GM21619 (cell line): Measurements from ENCODE around the gene TMEM63B.
"Not testable (repeated sequence)": the region's sequence is repeated elsewhere in the genome, so short reads cannot be mapped to it uniquely, and the experiment has no call there.

Experiments used
- ATAC-seq: cut with Tn5 transposase; IDR thresholded peaks from one replicate; pipeline ENCODE4 v1.9.1; 2021; ENCODE audit not compliant: unreplicated experiment

TMEM63B gene

DNA sequence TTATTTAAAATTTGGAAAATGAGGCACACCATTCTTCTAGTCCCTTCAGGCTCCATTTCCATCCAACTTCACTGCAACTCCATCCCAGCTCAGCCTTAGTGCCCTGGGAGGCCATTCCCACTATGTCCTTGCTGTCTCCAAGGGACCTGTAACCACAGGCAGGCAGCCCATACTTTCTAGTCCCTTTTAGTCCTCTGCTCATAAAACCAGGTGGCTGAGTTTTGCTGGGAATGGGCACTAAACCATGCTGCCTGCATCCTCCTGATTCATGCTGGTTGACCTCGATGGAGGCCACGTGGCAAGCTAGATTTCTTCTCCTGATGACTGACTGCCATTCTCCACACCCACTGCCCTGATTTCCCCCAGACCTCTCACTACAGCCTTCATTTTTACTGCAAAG, 61.9 kb downstream of the TMEM63B start:
- ATAC-seq = no peak

DNA sequence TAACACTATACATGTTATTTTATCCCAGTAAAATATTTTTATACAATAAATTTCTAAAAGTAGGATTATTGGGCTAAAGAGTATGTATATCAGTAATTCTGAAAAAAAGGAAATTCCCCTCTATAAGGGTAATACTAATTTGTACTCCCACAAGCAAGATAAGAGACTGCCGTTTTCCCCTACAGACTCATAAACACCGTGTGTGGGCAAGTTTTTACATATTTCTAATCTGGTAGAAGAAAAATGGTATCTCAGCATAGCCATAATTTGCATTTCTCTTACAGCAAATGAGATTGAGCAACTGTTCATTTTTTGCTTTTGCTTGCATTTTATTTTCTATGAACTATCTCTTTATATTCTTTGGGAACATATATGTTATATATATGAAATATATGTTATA, 63.4 kb downstream of the TMEM63B start:
- ATAC-seq = peak; percentile 75

DNA sequence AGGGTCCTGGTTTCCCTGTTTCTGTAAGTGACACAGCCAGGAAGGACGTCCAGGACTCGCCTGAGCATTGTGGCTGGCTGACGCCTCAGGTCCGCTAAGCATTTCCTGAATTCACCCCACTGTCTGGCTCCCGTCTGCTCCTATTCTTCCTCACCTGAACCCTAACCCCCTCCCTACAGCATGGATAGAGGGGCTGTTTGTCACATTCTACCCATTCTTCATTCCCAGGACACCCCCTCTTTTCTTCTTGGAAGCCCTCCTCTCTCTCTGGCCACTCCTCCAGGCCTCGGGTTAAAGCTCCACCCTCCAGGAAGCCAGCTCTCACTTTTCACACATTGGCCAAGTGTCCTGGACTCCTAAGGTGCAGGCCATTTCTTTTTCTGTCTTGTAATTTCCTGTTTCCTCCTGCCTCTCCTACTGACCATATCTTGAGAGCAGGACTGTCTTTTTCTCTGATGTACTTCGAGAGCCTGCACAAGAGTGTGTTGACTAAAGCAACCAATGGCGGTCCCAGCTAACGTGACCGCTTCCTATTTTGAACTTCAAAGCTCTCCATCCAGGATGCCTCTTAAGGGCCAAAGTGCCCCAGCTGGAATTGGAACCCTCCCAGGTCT, 65.2 kb downstream of the TMEM63B start:
- no peak for ATAC-seq

DNA sequence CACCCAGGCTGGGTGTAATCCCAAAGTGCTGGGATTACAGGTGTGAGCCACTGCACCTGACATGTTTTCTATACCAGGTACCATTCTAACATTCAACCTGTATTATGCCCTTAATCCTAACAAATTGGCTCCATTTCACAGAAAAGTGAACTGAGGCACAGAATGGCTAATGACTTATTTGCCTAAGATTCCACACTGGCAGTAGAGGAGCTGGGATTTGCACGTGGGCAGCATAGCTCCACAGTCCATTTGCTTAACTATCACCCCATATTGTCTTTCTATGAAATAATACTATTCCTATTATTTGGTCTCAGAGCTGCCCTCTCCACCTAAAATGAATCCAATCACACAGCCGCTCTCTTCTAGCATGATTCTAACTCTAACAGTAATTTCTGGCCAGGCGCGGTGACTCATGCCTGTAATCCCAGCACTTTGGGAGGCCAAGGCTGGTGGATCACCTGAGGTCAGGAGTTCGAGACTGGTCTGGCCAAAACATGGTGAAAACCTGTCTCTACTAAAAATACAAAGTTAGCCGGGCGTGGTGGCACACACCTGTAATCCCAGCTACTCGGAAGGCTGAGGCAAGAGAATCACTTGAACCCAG, 66.1 kb downstream of the TMEM63B start:
- no peak for ATAC-seq

DNA sequence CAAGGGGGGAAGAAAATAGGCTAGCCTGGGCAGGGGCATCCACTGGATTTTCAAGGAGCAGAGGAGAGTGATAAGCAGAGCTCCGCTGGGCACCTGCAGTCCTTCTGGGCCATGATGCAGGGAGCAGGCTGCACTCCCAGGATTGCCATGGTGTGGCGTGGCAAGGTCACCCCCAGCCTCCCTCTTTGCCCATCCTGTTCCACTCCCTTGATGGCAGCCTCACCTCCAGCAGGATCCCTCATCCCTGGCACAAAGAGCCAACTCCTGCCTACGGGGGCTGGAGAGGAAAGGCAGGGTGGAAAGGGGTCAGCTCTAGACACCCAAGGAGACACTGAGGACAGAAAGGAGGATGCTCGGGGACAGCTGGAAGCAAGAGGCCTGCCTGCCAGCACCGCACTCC, 67.0 kb downstream of the TMEM63B start:
- no peak for ATAC-seq

DNA sequence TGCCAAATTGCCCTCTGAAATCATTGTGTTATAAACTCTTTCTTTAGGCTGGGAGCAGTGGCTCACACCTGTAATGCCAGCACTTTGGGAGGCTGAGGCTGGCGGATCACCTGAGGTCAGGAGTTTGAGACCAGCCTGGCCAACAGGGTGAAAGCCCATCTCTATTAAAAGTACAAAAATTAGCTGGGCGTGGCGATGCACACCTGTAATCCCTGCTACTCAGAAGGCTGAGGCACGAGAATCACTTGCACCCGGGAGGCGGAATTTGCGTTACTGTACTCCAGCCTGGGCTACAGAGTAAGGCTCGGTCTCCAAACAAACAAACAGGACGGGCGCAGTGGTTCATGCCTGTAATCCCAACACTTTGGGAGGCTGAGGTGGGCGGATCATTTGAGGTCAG, 69.0 kb downstream of the TMEM63B start:
- ATAC-seq = not testable (repeated sequence)

DNA sequence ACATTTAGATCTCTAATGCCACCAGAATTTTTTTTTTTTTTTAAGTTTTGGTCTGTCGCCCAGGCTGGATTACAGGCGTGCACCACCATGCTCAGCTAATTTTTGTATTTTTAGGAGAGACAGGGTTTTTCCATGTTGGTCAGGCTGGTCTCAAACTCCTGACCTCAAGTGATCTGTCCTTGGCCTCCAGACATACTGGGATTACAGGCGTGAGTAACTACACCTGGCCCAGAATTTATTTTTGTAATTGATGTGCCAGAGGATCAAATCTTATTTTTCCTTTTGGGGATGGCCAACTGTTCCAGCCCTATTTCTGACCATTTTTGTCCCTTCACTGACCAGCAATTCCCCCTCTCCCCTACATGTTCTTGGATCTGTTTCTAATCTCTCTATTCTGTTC, 71.3 kb downstream of the TMEM63B start:
- no peak for ATAC-seq

DNA sequence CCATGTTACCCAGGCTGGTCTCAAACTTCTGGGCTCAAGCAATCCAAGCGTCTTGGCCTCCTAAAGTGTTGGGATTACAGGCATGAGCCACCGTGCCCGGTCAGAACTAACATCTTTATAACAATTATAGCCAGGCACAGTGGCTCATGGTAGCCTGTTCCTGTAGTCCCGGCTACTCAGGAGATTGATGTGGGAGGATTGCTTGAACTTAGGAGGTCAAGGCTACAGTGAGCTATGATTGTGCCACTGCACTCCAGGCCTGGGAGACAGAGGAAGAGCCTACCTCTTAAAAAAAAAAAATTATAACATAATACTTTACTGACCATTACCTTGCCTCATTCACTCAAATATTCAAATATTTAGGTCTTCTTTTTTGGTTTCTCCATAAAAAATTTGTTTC, 72.5 kb downstream of the TMEM63B start:
- ATAC-seq = no peak

DNA sequence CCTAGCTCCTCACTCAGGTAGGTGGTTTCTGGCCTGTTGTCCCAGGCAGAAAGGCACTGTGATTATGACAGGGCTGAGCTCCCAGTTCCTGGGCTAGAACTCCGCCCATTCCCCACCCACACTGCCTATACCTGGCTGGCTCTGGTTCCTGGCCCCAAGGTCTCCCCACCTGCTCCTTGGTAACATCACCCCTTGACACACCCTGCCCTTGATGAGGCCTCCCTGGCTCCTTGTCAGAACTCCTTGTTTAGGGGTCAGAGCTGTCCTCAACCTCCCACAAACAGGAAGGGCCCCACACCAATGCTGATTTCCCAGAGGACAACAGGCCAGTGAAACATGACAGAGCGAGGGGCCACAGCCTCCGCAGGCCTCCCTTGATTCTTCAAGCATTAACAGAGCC, 73.8 kb downstream of the TMEM63B start:
- ATAC-seq = no peak

DNA sequence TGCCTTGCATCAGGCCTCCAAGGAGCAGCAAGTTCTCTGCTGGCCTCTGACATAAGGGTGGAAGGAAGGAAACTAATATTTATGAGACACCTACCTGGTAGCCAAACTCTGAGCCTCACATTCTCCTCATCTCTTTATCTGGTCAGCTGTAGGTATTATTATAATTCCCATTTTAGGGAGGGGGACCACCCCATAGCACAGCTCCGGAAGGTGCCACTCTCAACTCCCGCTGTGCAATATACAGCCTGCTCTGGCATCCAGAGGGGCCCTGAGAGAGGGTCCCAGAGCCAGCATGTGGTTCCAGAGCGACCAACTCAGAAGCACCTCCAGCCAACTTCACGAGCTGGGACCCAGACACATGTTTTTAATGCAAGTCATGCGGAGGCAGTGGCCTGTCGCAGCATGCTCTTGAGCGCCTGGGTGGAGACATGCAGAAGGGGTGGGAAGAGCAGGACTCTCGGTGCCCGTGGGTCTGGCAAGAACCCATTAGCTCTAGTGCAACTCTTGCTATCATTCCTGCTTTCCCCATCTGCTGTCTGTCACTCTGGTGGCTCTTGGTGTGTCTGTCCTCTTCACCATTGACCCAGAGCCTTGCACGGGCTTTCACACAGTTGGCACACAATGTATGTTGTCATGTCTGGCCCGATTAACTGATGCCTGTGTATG, 74.4 kb downstream of the TMEM63B start:
- ATAC-seq = no peak

DNA sequence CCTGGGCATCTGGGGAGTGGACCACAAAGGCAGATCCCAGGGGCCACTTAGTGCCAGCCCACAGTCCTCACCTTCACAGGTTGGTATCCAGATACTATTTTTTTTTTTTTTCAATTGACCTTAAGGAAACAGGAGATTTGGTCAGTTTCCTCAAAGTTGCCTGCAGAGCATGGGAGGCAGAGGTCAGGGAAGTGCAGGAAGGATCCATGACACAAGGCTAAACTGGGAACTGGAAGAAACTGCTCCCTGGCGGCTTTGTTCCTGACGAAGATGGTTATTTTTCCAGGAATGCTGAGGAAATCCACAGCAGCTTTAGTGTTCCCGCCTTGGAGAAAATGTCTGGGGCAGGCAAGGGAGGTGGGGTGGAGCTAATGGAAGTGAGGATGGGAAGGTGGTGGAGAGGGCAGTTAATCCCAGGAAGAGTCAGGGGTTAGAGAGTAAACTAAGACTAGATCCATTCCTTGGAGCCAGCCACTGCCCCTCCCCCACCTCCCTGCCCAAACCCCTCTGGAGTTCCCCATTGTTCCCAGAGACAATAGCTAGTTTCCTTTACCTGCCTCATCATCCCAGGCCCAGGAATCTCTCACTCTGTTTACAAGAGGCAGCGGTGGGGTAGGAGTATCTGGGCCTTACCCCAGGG, 75.1 kb downstream of the TMEM63B start:
- ATAC-seq = no peak

DNA sequence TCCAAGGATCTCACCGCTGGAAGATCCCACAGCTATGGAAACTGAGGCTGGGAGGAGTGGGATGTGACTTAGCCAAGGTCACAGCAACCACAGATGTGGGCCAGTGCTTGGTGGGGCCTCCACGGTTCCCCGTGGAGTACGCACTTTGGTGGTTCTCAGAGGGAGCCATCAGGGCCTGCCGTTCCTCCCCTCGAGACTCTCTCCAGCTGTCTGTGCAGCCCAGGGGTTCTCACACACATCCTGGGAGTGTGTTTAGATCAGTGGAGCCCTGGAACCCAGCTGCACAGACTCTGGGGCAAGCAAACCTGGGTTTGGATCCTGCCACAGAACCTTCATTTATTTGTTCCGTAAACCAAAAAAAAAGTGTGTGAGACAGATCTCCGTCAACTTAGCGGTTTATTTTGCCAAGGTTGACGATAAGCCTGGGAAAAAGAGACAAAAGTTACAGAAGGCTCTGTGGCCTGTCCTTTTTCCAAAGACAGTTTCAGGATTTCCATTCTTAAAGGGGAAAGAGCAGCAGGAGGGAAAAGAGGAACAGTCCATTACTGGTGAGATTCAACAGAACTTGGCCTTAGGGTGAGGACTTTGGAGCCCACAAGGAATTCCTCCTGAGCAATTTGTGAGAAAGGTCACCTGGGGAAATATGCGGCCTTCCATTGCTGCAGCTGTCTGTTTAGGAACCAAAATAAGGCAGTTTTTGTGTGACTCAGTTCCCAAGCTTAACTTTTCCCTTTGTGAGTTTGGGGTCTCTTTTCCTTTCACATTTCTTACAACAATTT, 75.8 kb downstream of the TMEM63B start:
- ATAC-seq = no peak

DNA sequence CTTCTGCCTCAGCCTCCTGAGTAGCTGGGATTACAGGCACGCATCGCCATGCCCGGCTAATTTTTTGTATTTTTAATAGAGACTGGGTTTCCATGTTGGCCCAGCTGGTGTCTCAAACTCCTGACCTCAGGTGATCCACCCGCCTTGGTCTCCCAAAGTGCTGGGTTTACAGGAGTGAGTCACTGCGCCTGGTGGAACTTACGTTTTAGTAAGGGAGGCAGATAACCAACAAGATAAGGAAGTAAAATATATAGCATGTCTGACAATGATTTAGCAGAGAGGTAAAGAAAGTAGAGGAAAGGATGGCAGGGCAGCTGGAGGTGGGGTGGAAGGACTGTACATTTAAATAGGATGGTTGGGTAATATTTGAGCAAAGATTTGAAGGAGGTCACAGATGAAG, 76.6 kb downstream of the TMEM63B start:
- no peak for ATAC-seq
